ENCODE results near the gene TRIM8. TPM values are rescaled to one million over a fixed set of nuclear protein-coding genes. Genes with fewer than 3 reads are reported as not detected.

The TRIM8 gene, protein sequence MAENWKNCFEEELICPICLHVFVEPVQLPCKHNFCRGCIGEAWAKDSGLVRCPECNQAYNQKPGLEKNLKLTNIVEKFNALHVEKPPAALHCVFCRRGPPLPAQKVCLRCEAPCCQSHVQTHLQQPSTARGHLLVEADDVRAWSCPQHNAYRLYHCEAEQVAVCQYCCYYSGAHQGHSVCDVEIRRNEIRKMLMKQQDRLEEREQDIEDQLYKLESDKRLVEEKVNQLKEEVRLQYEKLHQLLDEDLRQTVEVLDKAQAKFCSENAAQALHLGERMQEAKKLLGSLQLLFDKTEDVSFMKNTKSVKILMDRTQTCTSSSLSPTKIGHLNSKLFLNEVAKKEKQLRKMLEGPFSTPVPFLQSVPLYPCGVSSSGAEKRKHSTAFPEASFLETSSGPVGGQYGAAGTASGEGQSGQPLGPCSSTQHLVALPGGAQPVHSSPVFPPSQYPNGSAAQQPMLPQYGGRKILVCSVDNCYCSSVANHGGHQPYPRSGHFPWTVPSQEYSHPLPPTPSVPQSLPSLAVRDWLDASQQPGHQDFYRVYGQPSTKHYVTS
- total RNA-seq (10 to 100 TPM; 80.9 to 81.6 TPM), total RNA-seq (14.6 to 139 (median 63.0) reads per million in 172 experiments)
- 48.7 TPM for polyA plus RNA-seq (2013, experiment 1 of 2)
- 52.6 TPM for polyA plus RNA-seq (2013, experiment 2 of 2)

DNA sequence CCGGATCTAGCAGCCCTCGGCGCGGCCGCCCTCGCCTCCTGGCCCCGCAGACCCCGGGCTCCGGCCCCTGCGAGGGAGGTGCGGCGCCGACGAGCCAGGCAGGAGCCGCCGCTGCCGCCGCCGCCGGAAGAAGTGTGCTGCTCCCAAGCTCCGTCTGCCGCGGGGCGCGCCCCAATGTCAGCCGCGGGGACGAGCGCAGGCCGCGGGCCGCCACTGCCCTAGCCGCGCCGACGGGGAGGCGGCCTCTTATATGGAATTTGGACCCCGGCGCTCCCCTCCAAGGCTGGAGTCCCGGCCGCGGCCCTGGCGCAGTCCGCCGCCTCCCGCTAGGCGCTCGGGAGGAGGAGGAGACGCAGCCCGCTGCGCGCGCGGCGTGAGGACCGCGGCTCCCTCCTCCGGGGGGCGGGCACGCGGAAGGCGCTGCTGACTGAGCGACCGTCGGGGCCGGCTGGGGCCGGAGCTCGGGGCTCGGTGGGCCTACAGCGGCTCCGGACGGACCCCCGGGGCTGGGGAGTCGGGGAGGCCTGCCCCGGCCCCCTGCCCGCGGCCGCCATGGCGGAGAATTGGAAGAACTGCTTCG is at the start of gene TRIM8:
TSS of gene TRIM8 (plus strand) at position 414 of the 580 bp plus-strand sequence. CDS start at position 553, 139 bp downstream.
- Histone ChIP-seq H3K36me3 (ENCODE audit: insufficient read depth, low read length) (no peaks in the 10 kb centered on the region), H3K9me3 (ENCODE audit: control insufficient read depth in 1 of 2, insufficient read depth in 1 of 2, low read length in 2 of 2) (no peaks in the 10 kb centered on the region), H3K4me1 (ENCODE audit: insufficient read depth, low read length) (peaks cover 48% of the 10 kb centered on the region), H3K4me3 (ENCODE audit: low read length) (peak within 1 kb of the TSS; percentile 96), H3K27ac (ENCODE audit: low read depth in 1 of 2, low read length in 2 of 2) (peak within 1 kb of the TSS; percentile 83 to 93), H3K27me3 (ENCODE audit: control insufficient read depth in 1 of 2, insufficient read depth in 2 of 2, low read length in 2 of 2) (no peaks in the 10 kb centered on the region)
- intact Hi-C loops (cut with DNase I, micrococcal nuclease) = loop anchor here (2.0 to 10.0 kb wide), 4 partner anchors 31 to 249 kb away; partner anchors contain the start of genes ACTR1A (in 2 of the 2), SUFU (in 2 of the 2), ARL3 (in 1 of the 2) and NFKB2 (in 1 of the 2)
- Mint-ChIP-seq H3K4me3 (peak within 1 kb of the TSS; percentile 97), H3K27ac (peak within 1 kb of the TSS; percentile 97), H3K4me1 (ENCODE audit: low read depth) (peaks cover 51% of the 10 kb centered on the region), H3K9me3 (no peaks in the 10 kb centered on the region), H3K36me3 (ENCODE audit: low read depth) (peaks cover 41% of the 10 kb centered on the region), H3K27me3 (no peaks in the 10 kb centered on the region)
- POLR2A ChIA-PET = interaction anchor here (0.6 to 7.0 kb wide), 29 partner anchors 9 to 826 kb away, joined by 3 to 134 read pairs (median 6); partner anchors contain the start of genes ACTR1A, ARL3, BORCS7 and CNNM2
- ATAC-seq (ENCODE audit: poor library complexity) (no peak), DNase-seq (peak in 13 of 14 experiments; percentile 33 to 80 (median 53))
- CTCF ChIA-PET = interaction anchor here (0.5 to 3.7 kb wide), 16 partner anchors 14 to 250 kb away, joined by 3 to 30 read pairs (median 4); partner anchors contain the start of genes ARL3 and SFXN2
- TF ChIP-seq, protein P1, sequence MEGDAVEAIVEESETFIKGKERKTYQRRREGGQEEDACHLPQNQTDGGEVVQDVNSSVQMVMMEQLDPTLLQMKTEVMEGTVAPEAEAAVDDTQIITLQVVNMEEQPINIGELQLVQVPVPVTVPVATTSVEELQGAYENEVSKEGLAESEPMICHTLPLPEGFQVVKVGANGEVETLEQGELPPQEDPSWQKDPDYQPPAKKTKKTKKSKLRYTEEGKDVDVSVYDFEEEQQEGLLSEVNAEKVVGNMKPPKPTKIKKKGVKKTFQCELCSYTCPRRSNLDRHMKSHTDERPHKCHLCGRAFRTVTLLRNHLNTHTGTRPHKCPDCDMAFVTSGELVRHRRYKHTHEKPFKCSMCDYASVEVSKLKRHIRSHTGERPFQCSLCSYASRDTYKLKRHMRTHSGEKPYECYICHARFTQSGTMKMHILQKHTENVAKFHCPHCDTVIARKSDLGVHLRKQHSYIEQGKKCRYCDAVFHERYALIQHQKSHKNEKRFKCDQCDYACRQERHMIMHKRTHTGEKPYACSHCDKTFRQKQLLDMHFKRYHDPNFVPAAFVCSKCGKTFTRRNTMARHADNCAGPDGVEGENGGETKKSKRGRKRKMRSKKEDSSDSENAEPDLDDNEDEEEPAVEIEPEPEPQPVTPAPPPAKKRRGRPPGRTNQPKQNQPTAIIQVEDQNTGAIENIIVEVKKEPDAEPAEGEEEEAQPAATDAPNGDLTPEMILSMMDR (IDR thresholded peaks at IDR 0.05) = no peak

DNA sequence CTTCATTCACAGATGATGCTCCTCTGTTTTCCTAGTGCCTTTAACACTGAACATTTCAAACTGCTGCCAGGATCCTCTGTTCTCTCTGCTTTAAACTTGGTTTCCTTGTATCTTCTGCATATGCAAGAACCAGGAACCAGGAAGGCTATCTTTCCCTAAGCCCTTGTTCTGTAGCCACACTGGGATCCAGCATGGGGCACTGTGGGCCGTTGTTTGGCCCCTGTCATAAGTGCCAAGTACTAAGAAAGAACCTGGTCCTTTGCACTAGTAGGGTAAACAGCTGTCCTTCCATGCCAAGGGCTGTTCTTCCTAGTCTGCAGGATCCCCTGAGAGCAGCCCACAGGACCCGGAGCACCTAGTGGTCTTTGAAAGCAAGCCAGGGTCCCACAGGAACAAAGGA is 49.0 kb upstream of the TRIM8 start:
- no peak for DNase-seq
- Histone ChIP-seq H3K27me3 (ENCODE audit: control insufficient read depth in 1 of 2, insufficient read depth in 2 of 2, low read length in 2 of 2) (no peaks in the 10 kb centered on the region), H3K9me3 (ENCODE audit: control insufficient read depth in 1 of 2, insufficient read depth in 1 of 2, low read length in 2 of 2) (no peaks in the 10 kb centered on the region), H3K27ac (ENCODE audit: low read depth in 1 of 2, low read length in 2 of 2) (no peak overlapping the region), H3K4me1 (ENCODE audit: insufficient read depth, low read length) (no peaks in the 10 kb centered on the region), H3K4me3 (ENCODE audit: low read length) (no peak overlapping the region), H3K36me3 (ENCODE audit: insufficient read depth, low read length) (peaks cover 65% of the 10 kb centered on the region)
- ChIA-PET CTCF (interaction anchor here (1.6 to 2.7 kb wide), 3 partner anchors 11 to 49 kb away, joined by 6 to 9 read pairs (median 8); partner anchors contain the start of gene TRIM8), POLR2A (no interaction called here)
- H3K36me3 Mint-ChIP-seq (ENCODE audit: low read depth) = peaks cover 45% of the 10 kb centered on the region
- ATAC-seq (ENCODE audit: poor library complexity) = no peak
- TF ChIP-seq, protein P1 (IDR thresholded peaks at IDR 0.05) = no peak
- peaks cover 5% of the 10 kb centered on the region for H3K4me1 Mint-ChIP-seq (ENCODE audit: low read depth)
- H3K9me3 Mint-ChIP-seq = no peaks in the 10 kb centered on the region
- no peak overlapping the region for H3K27ac Mint-ChIP-seq
- no peak overlapping the region for H3K4me3 Mint-ChIP-seq
- no peaks in the 10 kb centered on the region for H3K27me3 Mint-ChIP-seq
- intact Hi-C loops (cut with DNase I, micrococcal nuclease) = loop anchor here in 1 of 2 experiments (10.0 kb wide), 1 partner anchor 630 kb away; no protein-coding TSS in a partner anchor

DNA sequence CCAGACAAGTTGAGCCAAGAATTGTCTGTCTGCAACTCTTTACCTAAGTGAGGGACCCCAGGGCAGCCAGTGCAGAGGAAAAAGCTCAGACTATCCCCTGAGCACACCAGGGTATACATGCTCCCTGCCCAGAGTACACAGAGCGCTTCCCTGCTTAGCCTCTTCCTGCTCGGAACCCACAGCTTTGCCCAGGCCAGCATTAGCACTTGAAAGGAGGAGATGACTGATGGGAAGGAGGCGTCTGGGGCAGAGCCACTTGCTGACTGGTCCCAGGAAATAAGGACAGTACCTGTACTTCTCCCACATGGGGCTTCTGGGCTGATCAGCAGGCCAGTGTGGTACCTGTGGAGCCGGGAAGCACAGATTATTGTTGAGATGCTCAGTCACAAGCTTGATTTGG is 48.4 kb upstream of the TRIM8 start:
- POLR2A ChIA-PET = no interaction called here
- DNase-seq = no peak
- H3K9me3 ChIP-seq (ENCODE audit: control insufficient read depth in 1 of 2, insufficient read depth in 1 of 2, low read length in 2 of 2) = no peaks in the 10 kb centered on the region
- Mint-ChIP-seq H3K27me3 (no peaks in the 10 kb centered on the region), H3K27ac (no peak overlapping the region), H3K4me1 (ENCODE audit: low read depth) (peaks cover 5% of the 10 kb centered on the region), H3K36me3 (ENCODE audit: low read depth) (peaks cover 51% of the 10 kb centered on the region), H3K9me3 (no peaks in the 10 kb centered on the region), H3K4me3 (no peak overlapping the region)
- intact Hi-C loops (cut with DNase I, micrococcal nuclease) = loop anchor here in 1 of 2 experiments (10.0 kb wide), 1 partner anchor 631 kb away; no protein-coding TSS in a partner anchor
- no peaks in the 10 kb centered on the region for H3K4me1 ChIP-seq (ENCODE audit: insufficient read depth, low read length)
- peaks cover 71% of the 10 kb centered on the region for H3K36me3 ChIP-seq (ENCODE audit: insufficient read depth, low read length)
- no peak overlapping the region for H3K4me3 ChIP-seq (ENCODE audit: low read length)
- H3K27ac ChIP-seq (ENCODE audit: low read depth in 1 of 2, low read length in 2 of 2) = no peak overlapping the region
- CTCF ChIA-PET = interaction anchor here (1.6 to 2.7 kb wide), 3 partner anchors 12 to 49 kb away, joined by 6 to 9 read pairs (median 8); partner anchors contain the start of gene TRIM8
- no peak for ATAC-seq (ENCODE audit: poor library complexity)
- no peaks in the 10 kb centered on the region for H3K27me3 ChIP-seq (ENCODE audit: control insufficient read depth in 1 of 2, insufficient read depth in 2 of 2, low read length in 2 of 2)
- TF ChIP-seq, protein P1 (IDR thresholded peaks at IDR 0.05) = no peak

All from CD4-positive, alpha-beta T cell (primary cell).